A549 (cell line): ENCODE results near the gene PXDN. TPM values are rescaled to one million over a fixed set of nuclear protein-coding genes. Genes with fewer than 3 reads are reported as not detected.

Experiments used
- ATAC-seq, 2 experiments: fragments of 200-7000 bp in 1 of 2; fragments of >200 bp in 1 of 2; cut with Nextera tagmentation in 1 of 2; cut with Tn5 transposase in 1 of 2; 3 replicates each; pipeline versions ENCODE4 v1.8.0 to v1.9.1; 2018 to 2020; ENCODE audit warnings: mild to moderate bottlenecking in 1 of 2, moderate library complexity in 1 of 2
- CTCF ChIA-PET: fragments of 300-600 bp; sonication (Branson Sonifier 250); formaldehyde crosslinking; extraction: SDS; loops from one replicate; lab custom pipeline; 2021; ENCODE audit warnings: antibody characterized with exemption, inconsistent platforms; lab: Yijun Ruan, JAX
- POLR2A ChIA-PET: fragments of 350-600 bp; formaldehyde crosslinking; extraction: SDS; loops from one replicate; lab custom pipeline; 2021; ENCODE audit warnings: antibody characterized with exemption, inconsistent platforms; lab: Yijun Ruan, JAX
- DNase-seq, 2 experiments: peaks; one replicate each; pipeline versions ENCODE4 v3.0.0 to v3.0.0-alpha.2; 2011 to 2016; ENCODE audit warnings: low read depth in 1 of 2, low spot score in 1 of 2
- FAIRE-seq: peaks from 2 replicates; lab custom pipeline; 2011; peaks lifted over from hg19 to GRCh38; lab: Jason Lieb, UNC
- H3K27ac ChIP-seq, 2 experiments: fragments of >200 bp; sonication (Bioruptor Twin); formaldehyde crosslinking; 3 replicates each; pipeline ENCODE4 v1.5.1; 2016 to 2017
- H3K4me1 ChIP-seq: fragments of >200 bp; sonication (Bioruptor Twin); formaldehyde crosslinking; 3 replicates; pipeline ENCODE4 v1.6.1; 2016
- H3K4me2 ChIP-seq: fragments of >200 bp; sonication (Bioruptor Twin); formaldehyde crosslinking; 3 replicates; pipeline ENCODE4 v1.6.1; 2016
- H3K4me3 ChIP-seq: fragments of >200 bp; sonication (Bioruptor Twin); formaldehyde crosslinking; 3 replicates; pipeline ENCODE4 v1.5.1; 2016
- H3K9me3 ChIP-seq: fragments of >200 bp; sonication (Bioruptor Twin); formaldehyde crosslinking; 3 replicates; pipeline ENCODE4 v1.6.1; 2016
- BHLHE40 ChIP-seq: IDR thresholded peaks from 2 replicates; pipeline ENCODE4 v1.6.1; 2012; ENCODE audit warnings: low read depth, low read length, inconsistent platforms
- CBX2 ChIP-seq: fragments of 200-600 bp; sonication (generic); IDR thresholded peaks from 2 replicates; pipeline ENCODE4 v1.6.1; 2016; ENCODE audit warnings: low read depth, mild to moderate bottlenecking, borderline replicate concordance
- CBX8 ChIP-seq: fragments of 200-600 bp; sonication (generic); IDR thresholded peaks from 2 replicates; pipeline ENCODE4 v1.6.1; 2016
- CEBPB ChIP-seq, 2 experiments: fragments of >200 bp in 1 of 2; sonication (Bioruptor Twin) in 1 of 2; formaldehyde crosslinking in 1 of 2; IDR thresholded peaks; 2 replicates each; pipeline ENCODE4 v1.6.1; 2012 to 2016
- CHD4 ChIP-seq: fragments of 200-600 bp; sonication (generic); IDR thresholded peaks from 2 replicates; pipeline ENCODE4 v1.6.1; 2016; ENCODE audit warnings: antibody characterized with exemption, mild to moderate bottlenecking, borderline replicate concordance
- E2F6 ChIP-seq: IDR thresholded peaks from 2 replicates; pipeline ENCODE4 v1.6.1; 2012; ENCODE audit warnings: low read depth, borderline replicate concordance
- EHMT2 ChIP-seq: fragments of 200-600 bp; sonication (generic); IDR thresholded peaks from 2 replicates; pipeline ENCODE4 v1.6.1; 2016; ENCODE audit warnings: antibody characterized with exemption, low read depth, mild to moderate bottlenecking, moderate library complexity
- ESRRA ChIP-seq: fragments of 150-350 bp; IDR thresholded peaks from 2 replicates; pipeline ENCODE4 v1.6.1; 2014; ENCODE audit warnings: mild to moderate bottlenecking, low read length, borderline replicate concordance
- HOXA7 ChIP-seq: fragments of 250-450 bp; sonication (Bioruptor Pico); IDR thresholded peaks from 2 replicates; pipeline ENCODE4 v1.5.0; 2020; ENCODE audit warnings: mild to moderate bottlenecking, moderate library complexity
- JUNB ChIP-seq: fragments of >200 bp; sonication (Bioruptor Twin); formaldehyde crosslinking; IDR thresholded peaks from 2 replicates; pipeline ENCODE4 v1.6.1; 2016
- NR3C1 ChIP-seq: fragments of >200 bp; sonication (Bioruptor Twin); formaldehyde crosslinking; IDR thresholded peaks from 3 replicates; pipeline ENCODE4 v1.6.1; 2017
- PHF8 ChIP-seq: fragments of 200-600 bp; sonication (generic); IDR thresholded peaks from 2 replicates; pipeline ENCODE4 v1.6.1; 2016; ENCODE audit warnings: low read depth, mild to moderate bottlenecking, antibody characterized with exemption, moderate library complexity, borderline replicate concordance
- POLR2A ChIP-seq: IDR thresholded peaks from 2 replicates; pipeline ENCODE4 v1.6.1; 2012; ENCODE audit warnings: mild to moderate bottlenecking, low read length
- POLR2AphosphoS2 ChIP-seq: conservative IDR thresholded peaks from 2 replicates; pipeline ENCODE4 v1.6.1; 2012; ENCODE audit warnings: low read length, improper control_type of control experiment, inconsistent platforms
- RCOR1 ChIP-seq: fragments of 150-350 bp; IDR thresholded peaks from 2 replicates; pipeline ENCODE4 v1.6.1; 2014; ENCODE audit warnings: antibody characterized with exemption, low read length, low read depth
- RFX5 ChIP-seq: fragments of 450-650 bp; IDR thresholded peaks from 2 replicates; pipeline ENCODE4 v1.7.1; 2014; ENCODE audit warnings: antibody characterized with exemption, mild to moderate bottlenecking, moderate library complexity
- SMC3 ChIP-seq: fragments of >200 bp; sonication (Bioruptor Twin); formaldehyde crosslinking; IDR thresholded peaks from 3 replicates; pipeline ENCODE4 v1.6.1; 2018; ENCODE audit warnings: inconsistent platforms
- ZC3H11A ChIP-seq: fragments of 450-650 bp; IDR thresholded peaks from 2 replicates; pipeline ENCODE4 v1.6.1; 2014; ENCODE audit warnings: antibody characterized with exemption, mild to moderate bottlenecking
- ZFP36 ChIP-seq: fragments of 450-650 bp; IDR thresholded peaks from 2 replicates; pipeline ENCODE4 v1.6.1; 2014; ENCODE audit warnings: borderline replicate concordance; ENCODE audit not compliant: partially characterized antibody
- ZSCAN20 ChIP-seq: fragments of 250-450 bp; sonication (Bioruptor Pico); IDR thresholded peaks from 2 replicates; pipeline ENCODE4 v1.8.0; 2022; ENCODE audit warnings: mild to moderate bottlenecking, moderate library complexity
- WGBS: methylation state at CpG from one replicate; pipeline ENCODE4 v1.1.6; 2017; ENCODE audit errors: missing lambda C conversion rate; 5-methylcytosine and 5-hydroxymethylcytosine counted together
- polyA plus RNA-seq, 4 experiments: library from polyadenylated mRNA; depleted of rRNA in 3 of 4; stranded (reverse); fragments of >200 nt; fragmentation: RNase III in 1 of 4; extraction: RNeasy Plus Mini Kit Qiagen cat#74134 plus additional on column Dnase treatment in 1 of 4; gene quantifications; 2 replicates in 3 of 4; 3 replicates in 1 of 4; pipeline ENCODE4 v1.2.3, GENCODE V29; 2011 to 2017
- TF ChIP-seq, protein P1 (sequence below): fragments of 200-600 bp; sonication (generic); IDR thresholded peaks from 2 replicates; pipeline ENCODE4 v1.6.1; 2016; ENCODE audit warnings: antibody characterized with exemption, mild to moderate bottlenecking, moderate library complexity
- TF ChIP-seq, protein P2 (sequence below): fragments of 450-650 bp; IDR thresholded peaks from 2 replicates; pipeline ENCODE4 v1.6.1; 2014; ENCODE audit warnings: antibody characterized with exemption
- TF ChIP-seq, protein P3 (sequence below): IDR thresholded peaks from 2 replicates; pipeline ENCODE4 v1.6.1; 2012

PXDN gene
- polyA plus RNA-seq, 2 of the 4 experiments (the other 2 are of a cell fraction), result 3.7 to 7.3 TPM

GRCh38 chr2:1704631-1705556, 39.4 kb downstream of the PXDN start:
- DNase-seq (no peak), ATAC-seq (peak; percentile 11 to 47; a peak in 3 of 6 replicates), FAIRE-seq (no peak)
- POLR2A ChIA-PET, result no interaction called here
- TF ChIP-seq SMC3 (no peak), ZFP36 (no peak), POLR2A (0 out of 2 replicates have a peak, but pooled peaks have one; percentile 14)
- Histone ChIP-seq H3K9me3 (no peaks in the 10 kb centered on the region), H3K4me3 (no peak overlapping the region), H3K27ac (no peak overlapping the region), H3K4me1 (no peaks in the 10 kb centered on the region), H3K4me2 (no peak overlapping the region)
- CTCF ChIA-PET, result interaction anchor here (0.8 to 1.6 kb wide), 3 partner anchors 29 to 48 kb away, joined by 3 to 4 read pairs (median 3); no protein-coding TSS in a partner anchor
- WGBS, result 40% methylated on average over 16 of the region's 18 CpGs

GRCh38 chr2:1702186-1702565, 42.1 kb downstream of the PXDN start:
- H3K4me3 ChIP-seq, result no peak overlapping the region
- no peaks in the 10 kb centered on the region for H3K4me1 ChIP-seq
- WGBS, result 56% methylated on average over 7 of the region's 7 CpGs
- ChIA-PET POLR2A (no interaction called here), CTCF (interaction anchor here (1.1 kb wide), 1 partner anchor 48 kb away, joined by 3 read pairs; no protein-coding TSS in a partner anchor)
- no peak overlapping the region for H3K4me2 ChIP-seq
- DNase-seq (no peak), ATAC-seq (peak in 1 of 2 experiments; percentile 17; a peak in 2 of 6 replicates), FAIRE-seq (no peak)
- no peak overlapping the region for H3K27ac ChIP-seq
- H3K9me3 ChIP-seq, result no peaks in the 10 kb centered on the region
- TF ChIP-seq ZC3H11A (no peak), CHD4 (no peak), PHF8 (no peak), CBX8 (no peak), CEBPB (IDR thresholded peaks at IDR 0.05) (no peak), HOXA7 (no peak), RFX5 (no peak), ESRRA (no peak)
- TF ChIP-seq, protein P1, sequence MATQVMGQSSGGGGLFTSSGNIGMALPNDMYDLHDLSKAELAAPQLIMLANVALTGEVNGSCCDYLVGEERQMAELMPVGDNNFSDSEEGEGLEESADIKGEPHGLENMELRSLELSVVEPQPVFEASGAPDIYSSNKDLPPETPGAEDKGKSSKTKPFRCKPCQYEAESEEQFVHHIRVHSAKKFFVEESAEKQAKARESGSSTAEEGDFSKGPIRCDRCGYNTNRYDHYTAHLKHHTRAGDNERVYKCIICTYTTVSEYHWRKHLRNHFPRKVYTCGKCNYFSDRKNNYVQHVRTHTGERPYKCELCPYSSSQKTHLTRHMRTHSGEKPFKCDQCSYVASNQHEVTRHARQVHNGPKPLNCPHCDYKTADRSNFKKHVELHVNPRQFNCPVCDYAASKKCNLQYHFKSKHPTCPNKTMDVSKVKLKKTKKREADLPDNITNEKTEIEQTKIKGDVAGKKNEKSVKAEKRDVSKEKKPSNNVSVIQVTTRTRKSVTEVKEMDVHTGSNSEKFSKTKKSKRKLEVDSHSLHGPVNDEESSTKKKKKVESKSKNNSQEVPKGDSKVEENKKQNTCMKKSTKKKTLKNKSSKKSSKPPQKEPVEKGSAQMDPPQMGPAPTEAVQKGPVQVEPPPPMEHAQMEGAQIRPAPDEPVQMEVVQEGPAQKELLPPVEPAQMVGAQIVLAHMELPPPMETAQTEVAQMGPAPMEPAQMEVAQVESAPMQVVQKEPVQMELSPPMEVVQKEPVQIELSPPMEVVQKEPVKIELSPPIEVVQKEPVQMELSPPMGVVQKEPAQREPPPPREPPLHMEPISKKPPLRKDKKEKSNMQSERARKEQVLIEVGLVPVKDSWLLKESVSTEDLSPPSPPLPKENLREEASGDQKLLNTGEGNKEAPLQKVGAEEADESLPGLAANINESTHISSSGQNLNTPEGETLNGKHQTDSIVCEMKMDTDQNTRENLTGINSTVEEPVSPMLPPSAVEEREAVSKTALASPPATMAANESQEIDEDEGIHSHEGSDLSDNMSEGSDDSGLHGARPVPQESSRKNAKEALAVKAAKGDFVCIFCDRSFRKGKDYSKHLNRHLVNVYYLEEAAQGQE, result no peak
- TF ChIP-seq, all 56 proteins: peak for 0

DNA sequence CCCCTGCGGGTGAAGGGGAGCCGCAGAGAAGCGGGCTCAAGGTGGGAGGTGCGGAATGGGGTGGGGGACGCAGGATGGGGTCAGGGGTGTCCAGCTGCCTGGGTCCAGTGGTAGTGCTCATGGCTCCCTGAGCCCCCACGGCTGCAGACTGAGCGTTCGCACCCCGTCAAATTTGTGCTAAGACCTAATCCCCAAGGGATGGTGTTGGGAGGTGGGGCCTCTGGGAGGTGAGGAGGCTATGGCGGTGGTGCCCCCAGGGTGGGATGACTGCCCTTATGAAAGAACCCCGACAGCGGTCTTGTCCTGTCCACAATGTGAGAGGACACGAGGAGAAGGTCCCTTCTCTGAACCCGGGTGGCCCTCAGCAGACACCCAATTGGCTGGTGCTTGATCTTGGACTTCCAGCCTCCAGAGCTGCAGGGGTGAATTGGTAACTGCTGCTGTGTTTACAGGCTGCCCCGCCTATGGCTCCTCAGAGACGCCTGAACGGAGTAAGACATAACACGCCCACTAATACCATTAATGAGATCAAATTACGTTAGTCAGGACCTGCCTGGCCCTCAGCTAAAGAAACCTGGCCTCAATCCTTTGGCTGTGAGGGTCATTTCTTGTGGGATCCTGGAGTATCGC, 42.6 kb downstream of the PXDN start:
- peak in 1 of 2 experiments; percentile 32; a peak in 2 of 6 replicates for ATAC-seq
- Histone ChIP-seq H3K4me2 (no peak overlapping the region), H3K4me1 (no peaks in the 10 kb centered on the region), H3K9me3 (peaks cover under 1% of the 10 kb centered on the region; the same call in 1 of the 3 replicates), H3K27ac (no peak overlapping the region), H3K4me3 (no peak overlapping the region)
- TF ChIP-seq PHF8 (no peak), EHMT2 (no peak), NR3C1 (no peak), POLR2A (no peak), RFX5 (no peak), CBX2 (no peak), RCOR1 (no peak), ZSCAN20 (CRISPR knock-in tag) (no peak), POLR2AphosphoS2 (no peak), JUNB (no peak), BHLHE40 (no peak), E2F6 (no peak)
- TF ChIP-seq, protein P2, sequence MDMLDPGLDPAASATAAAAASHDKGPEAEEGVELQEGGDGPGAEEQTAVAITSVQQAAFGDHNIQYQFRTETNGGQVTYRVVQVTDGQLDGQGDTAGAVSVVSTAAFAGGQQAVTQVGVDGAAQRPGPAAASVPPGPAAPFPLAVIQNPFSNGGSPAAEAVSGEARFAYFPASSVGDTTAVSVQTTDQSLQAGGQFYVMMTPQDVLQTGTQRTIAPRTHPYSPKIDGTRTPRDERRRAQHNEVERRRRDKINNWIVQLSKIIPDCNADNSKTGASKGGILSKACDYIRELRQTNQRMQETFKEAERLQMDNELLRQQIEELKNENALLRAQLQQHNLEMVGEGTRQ, result no peak
- TF ChIP-seq, protein P3, sequence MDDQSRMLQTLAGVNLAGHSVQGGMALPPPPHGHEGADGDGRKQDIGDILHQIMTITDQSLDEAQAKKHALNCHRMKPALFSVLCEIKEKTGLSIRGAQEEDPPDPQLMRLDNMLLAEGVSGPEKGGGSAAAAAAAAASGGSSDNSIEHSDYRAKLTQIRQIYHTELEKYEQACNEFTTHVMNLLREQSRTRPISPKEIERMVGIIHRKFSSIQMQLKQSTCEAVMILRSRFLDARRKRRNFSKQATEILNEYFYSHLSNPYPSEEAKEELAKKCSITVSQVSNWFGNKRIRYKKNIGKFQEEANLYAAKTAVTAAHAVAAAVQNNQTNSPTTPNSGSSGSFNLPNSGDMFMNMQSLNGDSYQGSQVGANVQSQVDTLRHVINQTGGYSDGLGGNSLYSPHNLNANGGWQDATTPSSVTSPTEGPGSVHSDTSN, result no peak
- 59% methylated on average over 20 of the region's 20 CpGs for WGBS
- POLR2A ChIA-PET, result no interaction called here
- no peak for FAIRE-seq
- CTCF ChIA-PET, result interaction anchor here (1.1 kb wide), 1 partner anchor 49 kb away, joined by 3 read pairs; no protein-coding TSS in a partner anchor
- DNase-seq, result no peak
